ENCODE results near the gene NAALADL2. TPM values are rescaled to one million over a fixed set of nuclear protein-coding genes. Genes with fewer than 3 reads are reported as not detected.

Gene NAALADL2
- total RNA-seq, 4 donors from 2014 or later = 3.8 to 20.3 (median 8.6) TPM

- 94% methylated on average over 1 of the region's 1 CpG for WGBS
Observed at GRCh38 chr3:174820885-174821284, 38.2 kb upstream of the NAALADL2 start.

DNA sequence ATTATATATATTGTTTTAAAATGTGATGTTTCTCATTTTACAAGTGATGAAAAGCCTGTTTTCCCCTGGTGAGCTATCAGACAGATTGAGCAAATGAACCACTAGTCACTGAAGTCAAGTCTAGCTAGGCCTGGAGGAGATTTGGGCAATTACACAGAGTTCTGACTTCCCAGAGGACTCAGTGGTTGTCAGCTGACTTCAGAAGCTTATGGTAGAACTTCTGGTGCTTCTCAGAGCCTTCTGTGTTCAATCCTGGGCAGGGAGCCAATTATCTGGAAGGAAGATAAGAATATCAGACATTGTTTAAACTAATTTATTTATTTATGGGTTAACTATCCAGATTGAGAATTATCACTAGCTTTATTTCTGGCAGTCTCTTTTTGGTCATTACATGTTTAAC lies 37.7 kb upstream of the NAALADL2 start:
- intact Hi-C loops (cut with DNase I) = no loop called here
- no peak for TF ChIP-seq POLR2AphosphoS5 (IDR thresholded peaks at IDR 0.05)
- no peak for TF ChIP-seq EP300 (IDR thresholded peaks at IDR 0.05)
- no peak for TF ChIP-seq CTCF (IDR thresholded peaks at IDR 0.05)
- TF ChIP-seq POLR2A (IDR thresholded peaks at IDR 0.05; ENCODE audit: low read depth) = no peak
- H3K4me1 ChIP-seq = no peaks in the 10 kb centered on the region
- no peaks in the 10 kb centered on the region for H3K9me3 ChIP-seq
- H3K27ac ChIP-seq (replicated peaks in 1 of 4) = no peak overlapping the region
- H3K27me3 ChIP-seq = no peaks in the 10 kb centered on the region
- no peak for DNase-seq (ENCODE audit: extremely low spot score)
- H3K36me3 ChIP-seq = no peaks in the 10 kb centered on the region
- no peak overlapping the region for H3K4me3 ChIP-seq

More at GRCh38 chr3:174820885-174821284, 38.2 kb upstream of the NAALADL2 start:
- TF ChIP-seq POLR2AphosphoS5 (IDR thresholded peaks at IDR 0.05) (no peak), EP300 (IDR thresholded peaks at IDR 0.05) (no peak), CTCF (IDR thresholded peaks at IDR 0.05) (no peak), POLR2A (IDR thresholded peaks at IDR 0.05; ENCODE audit: low read depth) (no peak)
- no peak overlapping the region for H3K4me3 ChIP-seq
- DNase-seq (ENCODE audit: extremely low spot score) = no peak
- intact Hi-C loops (cut with DNase I) = no loop called here
- no peak overlapping the region for H3K27ac ChIP-seq (replicated peaks in 1 of 4)
- no peaks in the 10 kb centered on the region for H3K4me1 ChIP-seq
- H3K36me3 ChIP-seq = no peaks in the 10 kb centered on the region
- no peaks in the 10 kb centered on the region for H3K27me3 ChIP-seq
- H3K9me3 ChIP-seq = no peaks in the 10 kb centered on the region

- H3K27ac ChIP-seq (replicated peaks in 1 of 4) = no peak overlapping the region
- no peaks in the 10 kb centered on the region for H3K36me3 ChIP-seq
- H3K4me3 ChIP-seq = no peak overlapping the region
- no peaks in the 10 kb centered on the region for H3K9me3 ChIP-seq
- no peaks in the 10 kb centered on the region for H3K4me1 ChIP-seq
- intact Hi-C loops (cut with DNase I) = no loop called here
- DNase-seq (ENCODE audit: extremely low spot score) = no peak
- TF ChIP-seq CTCF (IDR thresholded peaks at IDR 0.05) (no peak), EP300 (IDR thresholded peaks at IDR 0.05) (no peak), POLR2AphosphoS5 (IDR thresholded peaks at IDR 0.05) (no peak), POLR2A (IDR thresholded peaks at IDR 0.05; ENCODE audit: low read depth) (no peak)
- no peaks in the 10 kb centered on the region for H3K27me3 ChIP-seq
- 96% methylated on average over 2 of the region's 2 CpGs for WGBS
Observed at GRCh38 chr3:174822320-174822719, 36.8 kb upstream of the NAALADL2 start.

GRCh38 chr3:174826069-174826468 lies 33.1 kb upstream of the NAALADL2 start:
- DNase-seq (ENCODE audit: extremely low spot score) = no peak
- no peaks in the 10 kb centered on the region for H3K27me3 ChIP-seq
- no peak for TF ChIP-seq POLR2AphosphoS5 (IDR thresholded peaks at IDR 0.05)
- no peak for TF ChIP-seq EP300 (IDR thresholded peaks at IDR 0.05)
- TF ChIP-seq POLR2A (IDR thresholded peaks at IDR 0.05; ENCODE audit: low read depth) = no peak
- no peak for TF ChIP-seq CTCF (IDR thresholded peaks at IDR 0.05)
- no peak overlapping the region for H3K4me3 ChIP-seq
- intact Hi-C loops (cut with DNase I) = no loop called here
- no peaks in the 10 kb centered on the region for H3K4me1 ChIP-seq
- no peaks in the 10 kb centered on the region for H3K36me3 ChIP-seq
- no peak overlapping the region for H3K27ac ChIP-seq (replicated peaks in 1 of 4)
- no peaks in the 10 kb centered on the region for H3K9me3 ChIP-seq

GRCh38 chr3:174844746-174845145 lies 14.4 kb upstream of the NAALADL2 start:
- H3K9me3 ChIP-seq = no peaks in the 10 kb centered on the region
- peaks cover 0 to 16% (median 11%) of the 10 kb centered on the region in 4 donors for H3K4me1 ChIP-seq
- 75% methylated on average over 1 of the region's 1 CpG for WGBS
- DNase-seq (ENCODE audit: extremely low spot score) = no peak
- TF ChIP-seq CTCF (IDR thresholded peaks at IDR 0.05) = no peak
- TF ChIP-seq POLR2AphosphoS5 (IDR thresholded peaks at IDR 0.05) = no peak
- no peak for TF ChIP-seq EP300 (IDR thresholded peaks at IDR 0.05)
- no peak for TF ChIP-seq POLR2A (IDR thresholded peaks at IDR 0.05; ENCODE audit: low read depth)
- H3K4me3 ChIP-seq = no peak overlapping the region
- intact Hi-C loops (cut with DNase I) = no loop called here
- H3K27ac ChIP-seq (replicated peaks in 1 of 4) = no peak overlapping the region
- no peaks in the 10 kb centered on the region for H3K27me3 ChIP-seq
- no peaks in the 10 kb centered on the region for H3K36me3 ChIP-seq
